CD8-positive, alpha-beta memory T cell (primary cell): ENCODE results near the gene CASP3. TPM values are rescaled to one million over a fixed set of nuclear protein-coding genes. Genes with fewer than 3 reads are reported as not detected.
"Not testable (repeated sequence)": the region's sequence is repeated elsewhere in the genome, so short reads cannot be mapped to it uniquely, and the experiment has no call there.

Source experiments
- CTCF ChIA-PET: fragments of 350-600 bp; sonication (Branson Sonifier 250); formaldehyde crosslinking; loops from one replicate; lab custom pipeline; 2021; ENCODE audit warnings: antibody characterized with exemption; lab: Charles Lee
- POLR2A ChIA-PET: fragments of 350-600 bp; sonication (Branson Sonifier 250); formaldehyde crosslinking; loops from one replicate; lab custom pipeline; 2021; ENCODE audit warnings: antibody characterized with exemption; lab: Charles Lee
- DNase-seq, 5 donors: peaks; one replicate each; pipeline versions ENCODE4 v3.0.0 to v3.0.0-alpha.2; 2020 to 2022; ENCODE audit warnings: mixed read lengths in 1 of 5
- H3K27ac ChIP-seq: one replicate; pipeline ENCODE4 v1.7.0; 2013; ENCODE audit warnings: low read depth, mild to moderate bottlenecking, low read length, moderate library complexity
- H3K27me3 ChIP-seq: 2 replicates; pipeline ENCODE4 v1.7.0; 2013; ENCODE audit warnings: low read length, mild to moderate bottlenecking; ENCODE audit not compliant: insufficient read depth, poor library complexity, severe bottlenecking
- H3K36me3 ChIP-seq: 2 replicates; pipeline ENCODE4 v1.7.0; 2013; ENCODE audit warnings: mild to moderate bottlenecking, low read length, moderate library complexity; ENCODE audit not compliant: insufficient read depth
- H3K4me1 ChIP-seq: 2 replicates; pipeline ENCODE4 v1.7.0; 2013; ENCODE audit warnings: mild to moderate bottlenecking, low read length, moderate library complexity; ENCODE audit not compliant: insufficient read depth
- H3K4me3 ChIP-seq: 2 replicates; pipeline ENCODE4 v1.7.0; 2013; ENCODE audit warnings: mild to moderate bottlenecking, low read length
- H3K9me3 ChIP-seq: 2 replicates; pipeline ENCODE4 v1.7.0; 2013; ENCODE audit warnings: mild to moderate bottlenecking, low read length
- H3K27ac Mint-ChIP-seq, 8 donors: one replicate each; pipeline ENCODE4 v1.8.0; 2020 to 2021; ENCODE audit warnings: mixed read lengths in 8 of 8, mild to moderate bottlenecking in 6 of 8, inconsistent platforms in 3 of 8, moderate library complexity in 3 of 8
- H3K27me3 Mint-ChIP-seq, 2 donors: one replicate each; pipeline ENCODE4 v1.8.0; 2020 to 2021; ENCODE audit warnings: mixed read lengths in 2 of 2, mild to moderate bottlenecking in 1 of 2, moderate library complexity in 1 of 2
- H3K36me3 Mint-ChIP-seq, 3 donors: one replicate each; pipeline ENCODE4 v1.8.0; 2020 to 2021; ENCODE audit warnings: mixed read lengths in 3 of 3, inconsistent platforms in 1 of 3, mild to moderate bottlenecking in 1 of 3
- H3K4me1 Mint-ChIP-seq, 3 donors: one replicate each; pipeline ENCODE4 v1.8.0; 2020 to 2021; ENCODE audit warnings: mixed read lengths in 3 of 3, inconsistent platforms in 1 of 3, mild to moderate bottlenecking in 1 of 3
- H3K4me3 Mint-ChIP-seq, 7 donors: one replicate each; pipeline ENCODE4 v1.8.0; 2020 to 2021; ENCODE audit warnings: mixed read lengths in 7 of 7, mild to moderate bottlenecking in 6 of 7, moderate library complexity in 4 of 7, inconsistent platforms in 2 of 7
- H3K9me3 Mint-ChIP-seq, 5 donors: one replicate each; pipeline ENCODE4 v1.8.0; 2020 to 2022; ENCODE audit warnings: mixed read lengths in 5 of 5, mild to moderate bottlenecking in 3 of 5, moderate library complexity in 2 of 5, inconsistent platforms in 1 of 5
- polyA plus RNA-seq: library from polyadenylated mRNA; unstranded; fragments of 300-500 nt; fragmentation: Illumina TruSeq; gene quantifications from one replicate; pipeline ENCODE4 v1.2.3, GENCODE V29; 2021
- total RNA-seq, 2 experiments: library from RNA; stranded (reverse); gene quantifications; one replicate each; pipeline ENCODE4 v1.2.3, GENCODE V29; 2021

The CASP3 gene
- total and polyA plus RNA-seq, 3 experiments from 2014 or later: 7.1 to 77.1 (median 75.1) TPM

DNA sequence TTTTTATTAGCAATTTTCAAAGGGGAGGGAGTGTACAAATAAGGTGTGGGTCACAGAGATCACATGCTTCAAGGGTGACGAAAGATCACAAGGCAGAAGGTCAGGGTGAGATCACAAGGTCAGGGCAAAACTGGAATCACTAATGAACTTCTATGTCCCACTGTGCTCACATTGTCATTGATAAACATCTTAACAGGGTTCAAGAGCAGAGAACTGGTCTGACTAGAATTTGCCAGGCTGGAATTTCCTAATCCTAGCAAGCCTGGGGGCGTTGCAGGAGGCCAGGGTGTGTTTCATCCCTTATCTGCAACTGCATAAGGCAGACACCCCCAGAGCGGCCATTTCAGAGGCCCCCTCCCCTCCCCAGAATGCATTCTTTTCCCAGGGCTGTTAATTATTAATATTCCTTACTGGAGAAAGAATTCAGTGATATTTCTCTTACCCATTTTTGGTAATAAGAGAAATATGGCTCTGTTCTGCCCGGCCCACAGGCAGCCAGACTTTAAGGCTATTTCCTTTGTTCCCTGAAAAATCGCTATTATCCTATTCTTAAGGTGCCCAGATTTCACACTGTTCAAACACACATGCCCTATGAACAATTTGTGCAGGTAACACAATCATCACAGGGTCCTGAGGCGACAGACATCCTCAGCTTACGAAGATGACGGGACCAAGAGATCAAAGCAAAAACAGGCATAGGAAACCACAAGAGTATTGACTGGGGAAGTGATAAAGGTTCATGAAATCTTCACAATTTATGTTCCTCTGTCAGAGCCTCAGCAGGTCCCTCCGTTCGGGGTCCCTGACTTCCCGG, 23.3 kb downstream of the CASP3 start:
- H3K36me3 Mint-ChIP-seq: peaks cover 30 to 58% (median 31%) of the 10 kb centered on the region in 3 donors
- peaks cover 38 to 51% (median 39%) of the 10 kb centered on the region in 3 donors for H3K4me1 Mint-ChIP-seq
- CTCF ChIA-PET, H3K4me3 ChIP-seq, H3K27me3 ChIP-seq, H3K27me3 Mint-ChIP-seq, H3K9me3 ChIP-seq, H3K9me3 Mint-ChIP-seq, H3K27ac ChIP-seq, POLR2A ChIA-PET: not testable (repeated sequence)
- DNase-seq: peak in 1 of 5 donors; percentile 14
- peaks cover 23% of the 10 kb centered on the region for H3K36me3 ChIP-seq
- H3K4me3 Mint-ChIP-seq: peak overlapping the region in 5 of 7 donors; percentile 9 to 63 (median 36)
- H3K4me1 ChIP-seq: peaks cover 27% of the 10 kb centered on the region
- H3K27ac Mint-ChIP-seq: peak overlapping the region; percentile 9 to 96 (median 74)

GRCh38 chr4:184624972-184625554, 24.2 kb downstream of the CASP3 start:
- Mint-ChIP-seq H3K4me1 (peaks cover 38 to 49% (median 39%) of the 10 kb centered on the region in 3 donors), H3K27ac (peak overlapping the region in 7 of 8 donors; percentile 1 to 78 (median 74)), H3K4me3 (peak overlapping the region in 4 of 7 donors; percentile 2 to 69 (median 10)), H3K9me3 (no peaks in the 10 kb centered on the region), H3K36me3 (peaks cover 26 to 49% (median 28%) of the 10 kb centered on the region in 3 donors), H3K27me3 (no peaks in the 10 kb centered on the region)
- H3K4me3 ChIP-seq: no peak overlapping the region
- peaks cover 18% of the 10 kb centered on the region for H3K36me3 ChIP-seq
- DNase-seq: no peak
- peaks cover 27% of the 10 kb centered on the region for H3K4me1 ChIP-seq
- ChIA-PET CTCF (no interaction called here), POLR2A (no interaction called here)
- H3K27ac ChIP-seq: no peak overlapping the region
- H3K9me3 ChIP-seq: no peaks in the 10 kb centered on the region
- H3K27me3 ChIP-seq: no peaks in the 10 kb centered on the region

GRCh38 chr4:184624504-184624903, 24.7 kb downstream of the CASP3 start:
- Mint-ChIP-seq H3K27ac (peak overlapping the region in 4 of 8 donors; percentile 40 to 78 (median 64)), H3K36me3 (peaks cover 21 to 43% (median 26%) of the 10 kb centered on the region in 3 donors), H3K4me1 (peaks cover 38 to 48% (median 39%) of the 10 kb centered on the region in 3 donors)
- CTCF ChIA-PET, H3K4me3 Mint-ChIP-seq, H3K4me3 ChIP-seq, H3K9me3 Mint-ChIP-seq, H3K27ac ChIP-seq, DNase-seq, H3K27me3 Mint-ChIP-seq, H3K27me3 ChIP-seq, H3K9me3 ChIP-seq, POLR2A ChIA-PET: not testable (repeated sequence)
- Histone ChIP-seq H3K4me1 (peaks cover 27% of the 10 kb centered on the region), H3K36me3 (peaks cover 13% of the 10 kb centered on the region)

GRCh38 chr4:184621518-184621917, 27.7 kb downstream of the CASP3 start:
- no peaks in the 10 kb centered on the region for H3K27me3 Mint-ChIP-seq
- H3K4me3 Mint-ChIP-seq: no peak overlapping the region
- CTCF ChIA-PET: no interaction called here
- peaks cover 4 to 18% (median 13%) of the 10 kb centered on the region in 3 donors for H3K36me3 Mint-ChIP-seq
- POLR2A ChIA-PET: no interaction called here
- no peak for DNase-seq
- H3K9me3 Mint-ChIP-seq: no peaks in the 10 kb centered on the region
- Histone ChIP-seq H3K27ac (no peak overlapping the region), H3K9me3 (no peaks in the 10 kb centered on the region), H3K4me3 (no peak overlapping the region), H3K4me1 (peaks cover 20% of the 10 kb centered on the region), H3K36me3 (no peaks in the 10 kb centered on the region), H3K27me3 (no peaks in the 10 kb centered on the region)
- H3K27ac Mint-ChIP-seq: peak overlapping the region in 1 of 8 donors; percentile 11
- peaks cover 22 to 31% (median 23%) of the 10 kb centered on the region in 3 donors for H3K4me1 Mint-ChIP-seq

GRCh38 chr4:184620212-184620867, 28.9 kb downstream of the CASP3 start:
- H3K36me3 Mint-ChIP-seq: peaks cover 5 to 13% (median 10%) of the 10 kb centered on the region in 3 donors
- Histone ChIP-seq H3K36me3 (no peaks in the 10 kb centered on the region), H3K4me1 (peaks cover 8% of the 10 kb centered on the region), H3K27ac (no peak overlapping the region), H3K27me3 (no peaks in the 10 kb centered on the region), H3K4me3 (no peak overlapping the region), H3K9me3 (no peaks in the 10 kb centered on the region)
- H3K4me3 Mint-ChIP-seq: no peak overlapping the region
- no peak for DNase-seq
- H3K4me1 Mint-ChIP-seq: peaks cover 11 to 19% (median 11%) of the 10 kb centered on the region in 3 donors
- no peak overlapping the region for H3K27ac Mint-ChIP-seq
- POLR2A ChIA-PET: no interaction called here
- no peaks in the 10 kb centered on the region for H3K27me3 Mint-ChIP-seq
- CTCF ChIA-PET: no interaction called here
- no peaks in the 10 kb centered on the region for H3K9me3 Mint-ChIP-seq

GRCh38 chr4:184617600-184618196, 31.5 kb downstream of the CASP3 start:
- H3K9me3 Mint-ChIP-seq: peaks cover 3 to 5% (median 4%) of the 10 kb centered on the region in 5 donors
- no peaks in the 10 kb centered on the region for H3K9me3 ChIP-seq
- H3K36me3 Mint-ChIP-seq: peaks cover 1 to 17% (median 2%) of the 10 kb centered on the region in 3 donors
- no peaks in the 10 kb centered on the region for H3K27me3 Mint-ChIP-seq
- H3K4me3 ChIP-seq: no peak overlapping the region
- no peak overlapping the region for H3K27ac ChIP-seq
- H3K27me3 ChIP-seq: no peaks in the 10 kb centered on the region
- DNase-seq: no peak
- no peaks in the 10 kb centered on the region for H3K36me3 ChIP-seq
- H3K4me1 Mint-ChIP-seq: no peaks in the 10 kb centered on the region
- CTCF ChIA-PET: no interaction called here
- no peaks in the 10 kb centered on the region for H3K4me1 ChIP-seq
- H3K27ac Mint-ChIP-seq: peak overlapping the region in 2 of 8 donors; percentile 30 to 62
- POLR2A ChIA-PET: no interaction called here
- no peak overlapping the region for H3K4me3 Mint-ChIP-seq

- H3K36me3 Mint-ChIP-seq: peaks cover 0 to 17% (median 0%) of the 10 kb centered on the region in 3 donors
- CTCF ChIA-PET: no interaction called here
- peaks cover 0 to 1% of the 10 kb centered on the region in 2 donors for H3K27me3 Mint-ChIP-seq
- no peak overlapping the region for H3K4me3 ChIP-seq
- no peak overlapping the region for H3K27ac ChIP-seq
- H3K9me3 Mint-ChIP-seq: peaks cover 3 to 5% (median 4%) of the 10 kb centered on the region in 5 donors
- H3K4me1 Mint-ChIP-seq: no peaks in the 10 kb centered on the region
- peak overlapping the region in 1 of 8 donors; percentile 72 for H3K27ac Mint-ChIP-seq
- no peaks in the 10 kb centered on the region for H3K27me3 ChIP-seq
- H3K36me3 ChIP-seq: no peaks in the 10 kb centered on the region
- no peak for DNase-seq
- no peak overlapping the region for H3K4me3 Mint-ChIP-seq
- no peaks in the 10 kb centered on the region for H3K4me1 ChIP-seq
- POLR2A ChIA-PET: no interaction called here
- no peaks in the 10 kb centered on the region for H3K9me3 ChIP-seq
Observed at GRCh38 chr4:184616633-184617551, 32.4 kb downstream of the CASP3 start.
